ENCODE measurements around the gene RNF223. TPM values are rescaled to one million over a fixed set of nuclear protein-coding genes. Genes with fewer than 3 reads are reported as not detected.

The RNF223 gene
- total and polyA plus RNA-seq, 4 donors = 0.20 TPM; not detected in 3

- Histone ChIP-seq H3K4me1 (ENCODE audit: control insufficient read depth, insufficient read depth, low read length) (no peaks in the 10 kb centered on the region), H3K9me3 (ENCODE audit: control insufficient read depth, insufficient read depth, low read length) (no peaks in the 10 kb centered on the region), H3K36me3 (ENCODE audit: control insufficient read depth, insufficient read depth, low read length) (peaks cover 27% of the 10 kb centered on the region), H3K4me3 (ENCODE audit: low read depth, low read length) (no peak overlapping the region), H3K27me3 (ENCODE audit: control insufficient read depth, insufficient read depth, low read length) (no peaks in the 10 kb centered on the region), H3K27ac (ENCODE audit: low read depth, low read length) (no peak overlapping the region)
- DNase-seq (ENCODE audit: low read depth in 4 of 6, low spot score in 6 of 6) = peak in 1 of 6 donors; percentile 6
- 50% methylated on average over 1 of the region's 7 CpGs for WGBS (ENCODE audit: insufficient coverage)
These were observed 20.9 kb upstream of the RNF223 start for GRCh38 chr1:1094981-1095380.

DNA sequence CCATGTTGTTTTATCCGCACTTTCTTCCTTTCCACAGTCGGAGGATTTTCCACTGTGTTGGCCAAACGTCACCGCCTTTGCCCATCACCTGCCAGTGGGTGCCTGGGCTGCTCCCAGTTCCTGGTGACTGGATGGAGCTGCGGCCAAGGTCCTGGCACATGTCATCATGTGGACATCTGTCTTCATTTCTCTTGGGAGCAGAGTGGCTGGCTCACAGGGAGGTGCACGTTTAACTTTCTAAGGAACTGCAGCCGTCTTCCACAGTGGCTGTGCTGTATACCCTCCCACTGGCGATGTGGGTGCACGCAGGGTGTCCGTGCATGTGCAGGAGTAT lies 19.5 kb upstream of the RNF223 start:
- whole genome bisulfite sequencing (ENCODE audit: insufficient coverage) = 93% methylated on average over 10 of the region's 10 CpGs

GRCh38 chr1:1092894-1093609 lies 18.9 kb upstream of the RNF223 start:
- DNase-seq (ENCODE audit: low read depth in 4 of 6, low spot score in 6 of 6) = no peak
- Histone ChIP-seq H3K9me3 (ENCODE audit: control insufficient read depth, insufficient read depth, low read length) (no peaks in the 10 kb centered on the region), H3K36me3 (ENCODE audit: control insufficient read depth, insufficient read depth, low read length) (peaks cover 45% of the 10 kb centered on the region), H3K27ac (ENCODE audit: low read depth, low read length) (no peak overlapping the region), H3K4me1 (ENCODE audit: control insufficient read depth, insufficient read depth, low read length) (no peaks in the 10 kb centered on the region), H3K27me3 (ENCODE audit: control insufficient read depth, insufficient read depth, low read length) (no peaks in the 10 kb centered on the region), H3K4me3 (ENCODE audit: low read depth, low read length) (no peak overlapping the region)
- WGBS (ENCODE audit: insufficient coverage) = 84% methylated on average over 14 of the region's 14 CpGs

More for the DNA sequence above, 19.5 kb upstream of the RNF223 start:
- Histone ChIP-seq H3K4me3 (ENCODE audit: low read depth, low read length) (no peak overlapping the region), H3K4me1 (ENCODE audit: control insufficient read depth, insufficient read depth, low read length) (no peaks in the 10 kb centered on the region), H3K36me3 (ENCODE audit: control insufficient read depth, insufficient read depth, low read length) (peaks cover 41% of the 10 kb centered on the region), H3K9me3 (ENCODE audit: control insufficient read depth, insufficient read depth, low read length) (no peaks in the 10 kb centered on the region), H3K27ac (ENCODE audit: low read depth, low read length) (no peak overlapping the region), H3K27me3 (ENCODE audit: control insufficient read depth, insufficient read depth, low read length) (no peaks in the 10 kb centered on the region)
- DNase-seq (ENCODE audit: low read depth in 4 of 6, low spot score in 6 of 6) = no peak

GRCh38 chr1:1092149-1092855 lies 18.2 kb upstream of the RNF223 start:
- 95% methylated on average over 28 of the region's 28 CpGs for WGBS (ENCODE audit: insufficient coverage)
- no peak overlapping the region for H3K27ac ChIP-seq (ENCODE audit: low read depth, low read length)
- peaks cover 52% of the 10 kb centered on the region for H3K36me3 ChIP-seq (ENCODE audit: control insufficient read depth, insufficient read depth, low read length)
- no peaks in the 10 kb centered on the region for H3K4me1 ChIP-seq (ENCODE audit: control insufficient read depth, insufficient read depth, low read length)
- H3K9me3 ChIP-seq (ENCODE audit: control insufficient read depth, insufficient read depth, low read length) = no peaks in the 10 kb centered on the region
- H3K27me3 ChIP-seq (ENCODE audit: control insufficient read depth, insufficient read depth, low read length) = no peaks in the 10 kb centered on the region
- no peak overlapping the region for H3K4me3 ChIP-seq (ENCODE audit: low read depth, low read length)
- no peak for DNase-seq (ENCODE audit: low read depth in 4 of 6, low spot score in 6 of 6)

DNA sequence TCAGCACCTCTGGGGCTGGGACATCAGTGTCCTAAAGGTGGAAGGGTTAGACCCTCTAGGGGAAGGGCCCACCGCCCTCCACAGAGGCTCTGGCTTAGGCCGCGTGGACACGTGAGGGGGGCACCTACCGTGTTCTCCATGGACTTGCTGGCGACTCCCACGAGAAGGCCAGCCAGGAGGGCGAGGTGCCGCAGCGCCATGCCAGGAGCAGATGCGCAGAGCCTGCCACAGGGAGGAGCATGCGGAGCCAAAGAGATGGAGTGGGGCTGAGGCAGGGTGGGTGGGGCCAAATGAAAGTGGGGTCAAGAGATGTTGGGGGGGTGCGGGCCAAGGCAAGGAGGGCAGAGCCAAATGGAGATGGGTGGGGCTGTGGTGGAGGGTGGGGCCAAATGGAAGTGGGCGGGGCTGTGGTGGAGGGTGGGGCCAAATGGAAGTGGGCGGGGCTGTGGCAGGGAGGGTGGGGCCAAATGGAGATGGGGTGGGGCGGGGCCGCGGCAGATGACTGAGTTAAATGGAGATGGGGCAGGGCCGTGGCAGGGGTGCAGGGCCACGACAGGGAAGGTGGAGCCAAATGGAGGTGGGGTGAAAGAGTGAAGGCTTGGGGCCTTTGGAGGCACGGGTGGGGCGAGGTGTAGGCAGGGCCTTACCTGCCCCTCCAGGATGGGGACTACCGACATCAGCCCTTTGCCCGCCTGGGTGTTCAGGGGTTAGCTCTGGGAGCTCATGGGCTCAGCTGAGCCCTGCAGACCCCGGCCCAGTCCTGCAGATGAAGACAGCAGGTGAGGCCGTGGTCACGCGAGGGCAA lies 17.4 kb upstream of the RNF223 start:
- no peaks in the 10 kb centered on the region for H3K27me3 ChIP-seq (ENCODE audit: control insufficient read depth, insufficient read depth, low read length)
- no peaks in the 10 kb centered on the region for H3K9me3 ChIP-seq (ENCODE audit: control insufficient read depth, insufficient read depth, low read length)
- no peak overlapping the region for H3K27ac ChIP-seq (ENCODE audit: low read depth, low read length)
- H3K4me1 ChIP-seq (ENCODE audit: control insufficient read depth, insufficient read depth, low read length) = no peaks in the 10 kb centered on the region
- WGBS (ENCODE audit: insufficient coverage) = 98% methylated on average over 27 of the region's 28 CpGs
- no peak for DNase-seq (ENCODE audit: low read depth in 4 of 6, low spot score in 6 of 6)
- H3K4me3 ChIP-seq (ENCODE audit: low read depth, low read length) = no peak overlapping the region
- H3K36me3 ChIP-seq (ENCODE audit: control insufficient read depth, insufficient read depth, low read length) = peaks cover 59% of the 10 kb centered on the region

DNA sequence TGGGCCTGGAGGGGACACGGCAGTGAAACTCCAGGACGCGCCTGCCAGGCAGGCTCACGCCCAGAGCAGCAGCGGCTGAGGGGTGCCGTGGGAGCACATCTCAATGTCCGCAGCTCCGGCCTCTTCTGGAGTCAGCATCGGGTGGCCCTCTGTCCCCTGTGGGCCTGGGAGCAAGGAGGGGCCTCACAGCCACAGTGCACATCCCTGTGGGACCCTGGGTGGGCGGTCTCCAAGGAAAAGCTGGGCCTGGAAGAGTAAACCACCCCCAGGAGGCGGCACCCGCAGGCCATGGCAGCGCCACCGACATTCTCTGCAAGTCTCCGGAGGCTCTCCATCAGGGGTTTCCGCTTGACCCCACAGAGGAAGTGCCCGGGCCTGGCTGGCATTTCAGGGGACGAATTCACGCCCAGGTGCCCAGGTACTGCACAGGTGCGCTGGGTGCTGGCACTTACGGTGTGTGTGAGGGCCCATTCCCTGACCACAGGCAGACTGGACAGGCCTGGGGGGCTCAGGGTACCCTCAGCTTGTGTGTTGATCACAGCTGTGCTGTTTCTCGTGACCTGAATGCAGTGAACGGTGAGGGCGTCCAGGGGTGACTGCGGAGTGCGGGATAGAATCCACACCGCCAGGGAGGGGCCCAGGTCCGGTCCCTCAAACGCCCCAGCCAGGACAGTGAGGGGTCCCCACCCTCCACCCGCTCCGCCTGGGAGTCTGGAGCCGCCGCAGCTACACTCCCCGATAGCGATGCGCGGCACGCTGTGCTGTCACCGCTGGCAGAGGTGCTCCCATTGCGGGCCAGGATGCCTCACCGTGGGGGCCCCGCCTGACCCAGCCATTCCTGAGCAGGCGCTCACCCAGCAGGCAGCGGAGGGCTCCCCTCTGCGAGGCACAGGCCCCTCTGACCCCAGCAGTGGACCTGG lies 16.6 kb upstream of the RNF223 start:
- WGBS (ENCODE audit: insufficient coverage) = 94% methylated on average over 45 of the region's 45 CpGs

GRCh38 chr1:1089731-1090423 lies 15.8 kb upstream of the RNF223 start:
- WGBS (ENCODE audit: insufficient coverage) = 91% methylated on average over 22 of the region's 22 CpGs
- no peak overlapping the region for H3K4me3 ChIP-seq (ENCODE audit: low read depth, low read length)
- no peaks in the 10 kb centered on the region for H3K9me3 ChIP-seq (ENCODE audit: control insufficient read depth, insufficient read depth, low read length)
- DNase-seq (ENCODE audit: low read depth in 4 of 6, low spot score in 6 of 6) = no peak
- no peak overlapping the region for H3K27ac ChIP-seq (ENCODE audit: low read depth, low read length)
- no peaks in the 10 kb centered on the region for H3K27me3 ChIP-seq (ENCODE audit: control insufficient read depth, insufficient read depth, low read length)
- H3K4me1 ChIP-seq (ENCODE audit: control insufficient read depth, insufficient read depth, low read length) = no peaks in the 10 kb centered on the region
- peaks cover 76% of the 10 kb centered on the region for H3K36me3 ChIP-seq (ENCODE audit: control insufficient read depth, insufficient read depth, low read length)

More for the DNA sequence above, 16.6 kb upstream of the RNF223 start:
- no peaks in the 10 kb centered on the region for H3K9me3 ChIP-seq (ENCODE audit: control insufficient read depth, insufficient read depth, low read length)
- peaks cover 68% of the 10 kb centered on the region for H3K36me3 ChIP-seq (ENCODE audit: control insufficient read depth, insufficient read depth, low read length)
- no peak overlapping the region for H3K27ac ChIP-seq (ENCODE audit: low read depth, low read length)
- no peak for DNase-seq (ENCODE audit: low read depth in 4 of 6, low spot score in 6 of 6)
- H3K4me1 ChIP-seq (ENCODE audit: control insufficient read depth, insufficient read depth, low read length) = no peaks in the 10 kb centered on the region
- H3K4me3 ChIP-seq (ENCODE audit: low read depth, low read length) = no peak overlapping the region
- H3K27me3 ChIP-seq (ENCODE audit: control insufficient read depth, insufficient read depth, low read length) = no peaks in the 10 kb centered on the region

- Histone ChIP-seq H3K4me1 (ENCODE audit: control insufficient read depth, insufficient read depth, low read length) (no peaks in the 10 kb centered on the region), H3K27me3 (ENCODE audit: control insufficient read depth, insufficient read depth, low read length) (no peaks in the 10 kb centered on the region), H3K9me3 (ENCODE audit: control insufficient read depth, insufficient read depth, low read length) (no peaks in the 10 kb centered on the region), H3K36me3 (ENCODE audit: control insufficient read depth, insufficient read depth, low read length) (peaks cover 84% of the 10 kb centered on the region), H3K4me3 (ENCODE audit: low read depth, low read length) (no peak overlapping the region), H3K27ac (ENCODE audit: low read depth, low read length) (no peak overlapping the region)
- 91% methylated on average over 46 of the region's 46 CpGs for WGBS (ENCODE audit: insufficient coverage)
- DNase-seq (ENCODE audit: low read depth in 4 of 6, low spot score in 6 of 6) = no peak
These were observed 14.9 kb upstream of the RNF223 start for GRCh38 chr1:1088801-1089680.
